K562 (cell line): ENCODE measurements around the gene ERGIC3. TPM values are rescaled to one million over a fixed set of nuclear protein-coding genes. Genes with fewer than 3 reads are reported as not detected.

Experiments used
- ATAC-seq: fragments of 200-7000 bp; cut with Tn5 transposase; 3 replicates; pipeline ENCODE4 v1.9.1; 2020; ENCODE audit warnings: moderate library complexity
- BruUV-seq: library from RNA; stranded (reverse); fragments of 400-500 nt; replicated peaks from 2 replicates; lab custom pipeline; 2021; lab: Mats Ljungman, UMichigan
- CTCF ChIA-PET: fragments of 300-600 bp; formaldehyde crosslinking; extraction: SDS; loops from one replicate; lab custom pipeline; 2021; ENCODE audit warnings: low intra/inter-chr PET ratio; lab: Yijun Ruan, JAX
- POLR2A ChIA-PET: fragments of 300-600, 350-650 bp; sonication (Branson Sonifier 250); formaldehyde crosslinking; extraction: SDS; loops from one replicate; lab custom pipeline; 2021; ENCODE audit warnings: antibody characterized with exemption, inconsistent platforms; lab: Yijun Ruan, JAX
- DNase-seq, 4 experiments: peaks; one replicate each; pipeline versions ENCODE4 v3.0.0 to v3.0.0-alpha.2; 2011 to 2018; ENCODE audit warnings: low spot score in 3 of 4, mixed read lengths in 3 of 4; ENCODE audit errors: extremely low read depth in 1 of 4
- FAIRE-seq: peaks from 2 replicates; lab custom pipeline; 2011; peaks lifted over from hg19 to GRCh38; lab: Jason Lieb, UNC
- H2AFZ ChIP-seq: 2 replicates; pipeline ENCODE4 v1.6.0; 2011; ENCODE audit warnings: low read depth, low read length, control low read depth, inconsistent platforms
- H3K27ac ChIP-seq: fragments of 200-600 bp; 3 replicates; pipeline ENCODE4 v1.8.0; 2011; ENCODE audit warnings: low read depth, mild to moderate bottlenecking, control low read depth, inconsistent platforms, low read length, moderate library complexity, mixed read lengths; ENCODE audit errors: extremely low read depth
- H3K27me3 ChIP-seq, 2 experiments: fragments of 300-600 bp in 1 of 2; 2 replicates in 1 of 2; 3 replicates in 1 of 2; pipeline versions ENCODE4 v1.6.0 to v1.8.0; 2011; ENCODE audit warnings: inconsistent platforms in 2 of 2, low read length in 2 of 2, mild to moderate bottlenecking in 1 of 2, mixed read lengths in 1 of 2, moderate library complexity in 1 of 2; ENCODE audit not compliant: control insufficient read depth in 2 of 2, insufficient read depth in 2 of 2
- H3K36me3 ChIP-seq: fragments of 300-600 bp; 3 replicates; pipeline ENCODE4 v1.8.0; 2011; ENCODE audit warnings: mild to moderate bottlenecking, low read length, inconsistent platforms; ENCODE audit not compliant: control insufficient read depth, insufficient read depth
- H3K4me1 ChIP-seq, 2 experiments: fragments of 200-600 bp in 1 of 2; replicated peaks in 1 of 2; 2 replicates in 1 of 2; 3 replicates in 1 of 2; pipeline versions ENCODE4 v1.5.1 to v1.8.0; 2011; ENCODE audit warnings: inconsistent platforms in 2 of 2, low read length in 2 of 2, mild to moderate bottlenecking in 1 of 2, mixed read lengths in 1 of 2, moderate library complexity in 1 of 2; ENCODE audit not compliant: control insufficient read depth in 2 of 2, insufficient read depth in 2 of 2
- H3K4me2 ChIP-seq: 2 replicates; pipeline ENCODE4 v1.6.1; 2011; ENCODE audit warnings: low read length, control low read depth, inconsistent platforms, mixed read lengths; ENCODE audit not compliant: insufficient read depth
- H3K4me3 ChIP-seq: fragments of 200-600 bp; sonication (generic), shearing (Covaris generic); 2 replicates; pipeline ENCODE4 v1.5.1; 2016; ENCODE audit warnings: control low read depth, inconsistent platforms
- H3K79me2 ChIP-seq: fragments of 200-600 bp; 3 replicates; pipeline ENCODE4 v1.8.0; 2011; ENCODE audit warnings: low read length, inconsistent platforms; ENCODE audit not compliant: control insufficient read depth, insufficient read depth
- H3K9ac ChIP-seq, 2 experiments: 2 replicates each; pipeline versions ENCODE4 v1.6.0 to v1.6.1; 2011; ENCODE audit warnings: low read depth in 2 of 2, low read length in 2 of 2, control low read depth in 1 of 2, inconsistent platforms in 1 of 2, mild to moderate bottlenecking in 1 of 2, mixed read lengths in 1 of 2; ENCODE audit not compliant: insufficient read depth in 1 of 2
- H3K9me1 ChIP-seq: one replicate; pipeline ENCODE4 v1.6.0; 2011; ENCODE audit warnings: inconsistent platforms, mild to moderate bottlenecking, low read length, moderate library complexity; ENCODE audit not compliant: control insufficient read depth, insufficient read depth
- H3K9me3 ChIP-seq: replicated peaks from 2 replicates; pipeline ENCODE4 v1.5.1; 2011; ENCODE audit warnings: low read depth, low read length, inconsistent platforms; ENCODE audit not compliant: control insufficient read depth, insufficient read depth
- H4K20me1 ChIP-seq: replicated peaks from 2 replicates; pipeline ENCODE4 v1.6.1; 2011; ENCODE audit warnings: low read length, inconsistent platforms, mixed read lengths; ENCODE audit not compliant: control insufficient read depth, insufficient read depth
- JUND ChIP-seq, 2 experiments: IDR thresholded peaks; 2 replicates in 1 of 2; 3 replicates in 1 of 2; pipeline ENCODE4 v1.6.1; 2011; ENCODE audit warnings: borderline replicate concordance in 2 of 2, low read depth in 2 of 2, low read length in 2 of 2, improper control_type of control experiment in 1 of 2, missing biosample characterization in 1 of 2, missing genetic modification characterization in 1 of 2, missing genetic modification reagents in 1 of 2
- ZNF699 ChIP-seq: fragments of 250-450 bp; sonication (Bioruptor Pico); IDR thresholded peaks from 2 replicates; pipeline ENCODE4 v1.8.0; 2021; ENCODE audit warnings: mild to moderate bottlenecking, moderate library complexity; ENCODE audit not compliant: insufficient replicate concordance
- WGBS: fragments of 100-300 bp; shearing (Covaris generic); methylation state at CpG from one replicate; pipeline ENCODE4 v1.1.6; 2016; ENCODE audit warnings: low coverage, mixed read lengths; ENCODE audit not compliant: insufficient coverage; ENCODE audit errors: missing lambda C conversion rate; 5-methylcytosine and 5-hydroxymethylcytosine counted together
- in situ Hi-C: fragments of 300-500 bp; cut with MboI; formaldehyde crosslinking; loops from 4 replicates; pipeline ENCODE4 v1.15.0; 2018; ENCODE audit warnings: inconsistent platforms, mixed read lengths
- intact Hi-C: fragments of 100-400 bp; cut with micrococcal nuclease; formaldehyde crosslinking; loops from 2 replicates; pipeline ENCODE4 v1.14.2; 2022
- polyA plus RNA-seq, 8 experiments: library from polyadenylated mRNA; depleted of rRNA in 4 of 8; stranded (reverse) in 5 of 8; unstranded in 3 of 8; fragments of >200 nt; fragmentation: Nextera tagmentation in 2 of 8; fragmentation: Illumina TruSeq in 1 of 8; extraction: Ambion mirVana in 2 of 8; extraction: Trizol in 1 of 8; gene quantifications; 2 replicates each; pipeline versions ENCODE4 v1.2.1 to v1.2.3, GENCODE V29; 2011 to 2014; ENCODE audit warnings: inconsistent platforms in 1 of 8, missing spikeins in 1 of 8
- total RNA-seq, 7 experiments: library from RNA; depleted of rRNA in 6 of 7; stranded (reverse); fragments of >200 nt in 6 of 7; fragmentation: Illumina TruSeq in 2 of 7; extraction: Trizol in 2 of 7; gene quantifications; 2 replicates each; pipeline versions ENCODE4 v1.2.1 to v1.2.3, GENCODE V29; 2011 to 2021; ENCODE audit warnings: low replicate concordance in 1 of 7
- TF ChIP-seq, protein P1 (sequence below), 2 experiments: IDR thresholded peaks in 1 of 2; conservative IDR thresholded peaks in 1 of 2; 2 replicates each; pipeline ENCODE4 v1.6.1; 2016; ENCODE audit warnings: low read depth in 2 of 2, mild to moderate bottlenecking in 1 of 2, missing compliant biosample characterization in 1 of 2, missing genetic modification characterization in 1 of 2, moderate library complexity in 1 of 2
- TF ChIP-seq, protein P2 (sequence below): sonication (generic); formaldehyde crosslinking; IDR thresholded peaks from 2 replicates; pipeline ENCODE4 v1.8.1; 2023; ENCODE audit warnings: mild to moderate bottlenecking, missing genetic modification reagents

The ERGIC3 gene
- total and polyA plus RNA-seq, 9 of the 15 experiments (the other 6 are each of a cell fraction or from before 2014, with no cell fraction given): 121 to 278 (median 184) TPM

DNA sequence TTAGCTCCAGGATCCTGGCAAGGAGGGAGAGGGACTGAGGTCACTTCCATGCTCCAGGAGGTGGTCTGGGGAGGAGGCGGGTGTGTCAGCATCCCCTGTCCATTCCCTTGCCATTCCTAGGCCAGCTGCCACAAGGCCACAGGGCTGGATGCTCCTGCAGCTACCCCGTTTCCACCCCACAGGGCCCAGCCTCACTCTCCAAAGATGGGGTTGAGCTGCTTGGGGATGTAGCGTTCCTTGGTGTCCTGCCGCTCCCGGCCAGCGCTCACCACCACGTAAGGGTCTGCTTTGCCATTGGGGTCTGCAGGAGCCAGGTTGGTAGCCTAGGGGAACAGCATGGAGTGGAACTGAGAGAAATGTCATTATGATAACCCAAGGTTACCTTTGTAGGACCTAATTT, 23.0 kb downstream of the ERGIC3 start:
- TF ChIP-seq, protein P1, sequence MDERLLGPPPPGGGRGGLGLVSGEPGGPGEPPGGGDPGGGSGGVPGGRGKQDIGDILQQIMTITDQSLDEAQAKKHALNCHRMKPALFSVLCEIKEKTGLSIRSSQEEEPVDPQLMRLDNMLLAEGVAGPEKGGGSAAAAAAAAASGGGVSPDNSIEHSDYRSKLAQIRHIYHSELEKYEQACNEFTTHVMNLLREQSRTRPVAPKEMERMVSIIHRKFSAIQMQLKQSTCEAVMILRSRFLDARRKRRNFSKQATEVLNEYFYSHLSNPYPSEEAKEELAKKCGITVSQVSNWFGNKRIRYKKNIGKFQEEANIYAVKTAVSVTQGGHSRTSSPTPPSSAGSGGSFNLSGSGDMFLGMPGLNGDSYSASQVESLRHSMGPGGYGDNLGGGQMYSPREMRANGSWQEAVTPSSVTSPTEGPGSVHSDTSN (CRISPR knock-in tag; IDR thresholded peaks at IDR 0.05; ENCODE audit: low read depth): no peak
- TF ChIP-seq, protein P1 (tag; conservative IDR thresholded peaks at IDR 0.05; ENCODE audit: low read depth): no peak
- TF ChIP-seq JUND (IDR thresholded peaks at IDR 0.05; ENCODE audit: borderline replicate concordance, low read depth, low read length) (no peak), JUND (tag; IDR thresholded peaks at IDR 0.05; ENCODE audit: borderline replicate concordance, low read depth, low read length) (no peak), ZNF699 (CRISPR knock-in tag) (no peak)
- TF ChIP-seq, protein P2, sequence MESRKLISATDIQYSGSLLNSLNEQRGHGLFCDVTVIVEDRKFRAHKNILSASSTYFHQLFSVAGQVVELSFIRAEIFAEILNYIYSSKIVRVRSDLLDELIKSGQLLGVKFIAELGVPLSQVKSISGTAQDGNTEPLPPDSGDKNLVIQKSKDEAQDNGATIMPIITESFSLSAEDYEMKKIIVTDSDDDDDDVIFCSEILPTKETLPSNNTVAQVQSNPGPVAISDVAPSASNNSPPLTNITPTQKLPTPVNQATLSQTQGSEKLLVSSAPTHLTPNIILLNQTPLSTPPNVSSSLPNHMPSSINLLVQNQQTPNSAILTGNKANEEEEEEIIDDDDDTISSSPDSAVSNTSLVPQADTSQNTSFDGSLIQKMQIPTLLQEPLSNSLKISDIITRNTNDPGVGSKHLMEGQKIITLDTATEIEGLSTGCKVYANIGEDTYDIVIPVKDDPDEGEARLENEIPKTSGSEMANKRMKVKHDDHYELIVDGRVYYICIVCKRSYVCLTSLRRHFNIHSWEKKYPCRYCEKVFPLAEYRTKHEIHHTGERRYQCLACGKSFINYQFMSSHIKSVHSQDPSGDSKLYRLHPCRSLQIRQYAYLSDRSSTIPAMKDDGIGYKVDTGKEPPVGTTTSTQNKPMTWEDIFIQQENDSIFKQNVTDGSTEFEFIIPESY (CRISPR knock-in tag): no peak
- TF ChIP-seq, all 486 proteins: peak for 0
- peak in 2 of 4 experiments; percentile 7 for DNase-seq
- Histone ChIP-seq H3K27me3 (peaks cover 2 to 14% of the 10 kb centered on the region in 2 experiments; a peak in 4 of 5 replicates), H3K9me1 (no peaks in the 10 kb centered on the region), H3K4me2 (no peak overlapping the region), H2AFZ (no peak overlapping the region), H3K27ac (no peak overlapping the region), H3K4me1 (peaks cover 0 to 8% of the 10 kb centered on the region in 2 experiments; a peak in 2 of 5 replicates), H3K79me2 (no peaks in the 10 kb centered on the region), H3K36me3 (no peaks in the 10 kb centered on the region), H3K9ac (no peak overlapping the region), H4K20me1 (0 out of 2 replicates have a peak, but pooled peaks cover 3% of the 10 kb centered on the region), H3K9me3 (no peaks in the 10 kb centered on the region), H3K4me3 (no peak overlapping the region)
- WGBS: 16% methylated on average over 6 of the region's 7 CpGs
- intact Hi-C loops: no loop called here
- POLR2A ChIA-PET: interaction anchor here (0.6 to 2.0 kb wide), 3 partner anchors 10 to 231 kb away, joined by 3 to 10 read pairs (median 3); no protein-coding TSS in a partner anchor
- CTCF ChIA-PET: no interaction called here
- no TSS peak for BruUV-seq
- FAIRE-seq: no peak
- in situ Hi-C loops: no loop called here
- ATAC-seq: no peak
